IMR-90 (cell line): ENCODE results near the gene FOXO1. TPM values are rescaled to one million over a fixed set of nuclear protein-coding genes. Genes with fewer than 3 reads are reported as not detected.

Experiments used
- ATAC-seq: fragments of 200-7000 bp; cut with Tn5 transposase; 2 replicates; pipeline ENCODE4 v1.9.1; 2020; ENCODE audit warnings: low read depth, mild to moderate bottlenecking, moderate library complexity
- BruUV-seq: library from RNA; stranded (reverse); fragments of 400-500 nt; replicated peaks from 2 replicates; lab custom pipeline; 2021; lab: Mats Ljungman, UMichigan
- CTCF ChIA-PET: fragments of 300-600 bp; formaldehyde crosslinking; extraction: SDS; loops from one replicate; lab custom pipeline; 2021; ENCODE audit warnings: antibody characterized with exemption; lab: Yijun Ruan, JAX
- POLR2A ChIA-PET: fragments of 300-600 bp; sonication (Branson Sonifier 250); formaldehyde crosslinking; loops from one replicate; lab custom pipeline; 2022; ENCODE audit warnings: antibody characterized with exemption; ENCODE audit not compliant: unreplicated experiment; lab: Charles Lee
- DNase-seq: peaks from one replicate; pipeline ENCODE4 v3.0.0; 2013
- H2AFZ ChIP-seq: replicated peaks from 2 replicates; pipeline ENCODE3; 2013; ENCODE audit warnings: low read length, mild to moderate bottlenecking; ENCODE audit not compliant: poor library complexity
- H2AK5ac ChIP-seq: 2 replicates; pipeline ENCODE4 v1.6.1; 2013; ENCODE audit warnings: low read depth, low read length, inconsistent platforms
- H2AK9ac ChIP-seq: replicated peaks from 2 replicates; pipeline ENCODE3; 2013; ENCODE audit warnings: mild to moderate bottlenecking, low read depth, low read length, moderate library complexity; ENCODE audit not compliant: poor library complexity
- H2BK120ac ChIP-seq: 2 replicates; pipeline ENCODE4 v1.6.1; 2013; ENCODE audit warnings: low read depth, low read length, inconsistent platforms
- H2BK15ac ChIP-seq: 3 replicates; pipeline ENCODE4 v1.6.1; 2013; ENCODE audit warnings: low read depth, low read length, inconsistent platforms
- H2BK20ac ChIP-seq: 2 replicates; pipeline ENCODE4 v1.6.1; 2013; ENCODE audit warnings: low read depth, mild to moderate bottlenecking, inconsistent platforms, low read length, moderate library complexity
- H2BK5ac ChIP-seq: 2 replicates; pipeline ENCODE4 v1.6.1; 2013; ENCODE audit warnings: mild to moderate bottlenecking, low read depth, low read length, inconsistent platforms; ENCODE audit not compliant: poor library complexity, severe bottlenecking
- H3K14ac ChIP-seq: replicated peaks from 2 replicates; pipeline ENCODE4 v1.6.1; 2013; ENCODE audit warnings: low read depth, low read length, inconsistent platforms
- H3K18ac ChIP-seq: 2 replicates; pipeline ENCODE4 v1.6.1; 2013; ENCODE audit warnings: low read depth, low read length, control low read depth
- H3K23ac ChIP-seq: 2 replicates; pipeline ENCODE4 v1.6.1; 2013; ENCODE audit warnings: low read depth, low read length, inconsistent platforms
- H3K27ac ChIP-seq: 2 replicates; pipeline ENCODE4 v1.5.1; 2013; ENCODE audit warnings: mild to moderate bottlenecking, control low read depth, low read length; ENCODE audit not compliant: insufficient read depth
- H3K27me3 ChIP-seq: 2 replicates; pipeline ENCODE4 v1.6.1; 2013; ENCODE audit warnings: low read length; ENCODE audit not compliant: control insufficient read depth, insufficient read depth
- H3K36me3 ChIP-seq: 2 replicates; pipeline ENCODE4 v1.6.1; 2013; ENCODE audit warnings: low read length, mixed read lengths; ENCODE audit not compliant: control insufficient read depth, insufficient read depth
- H3K4ac ChIP-seq: 2 replicates; pipeline ENCODE4 v1.6.1; 2013; ENCODE audit warnings: low read depth, low read length, inconsistent platforms
- H3K4me1 ChIP-seq: 2 replicates; pipeline ENCODE4 v1.6.1; 2013; ENCODE audit warnings: low read length, mixed read lengths; ENCODE audit not compliant: control insufficient read depth, insufficient read depth
- H3K4me2 ChIP-seq: 2 replicates; pipeline ENCODE4 v1.6.1; 2013; ENCODE audit warnings: low read depth, mild to moderate bottlenecking, control low read depth, low read length, moderate library complexity
- H3K4me3 ChIP-seq: 2 replicates; pipeline ENCODE4 v1.5.1; 2013; ENCODE audit warnings: low read depth, mild to moderate bottlenecking, control low read depth, low read length, moderate library complexity; ENCODE audit not compliant: insufficient read depth
- H3K56ac ChIP-seq: 2 replicates; pipeline ENCODE4 v1.6.1; 2013; ENCODE audit warnings: low read length, inconsistent platforms; ENCODE audit not compliant: insufficient read depth; ENCODE audit errors: extremely low read depth
- H3K79me1 ChIP-seq, 2 experiments: 2 replicates each; pipeline ENCODE4 v1.6.1; 2013; ENCODE audit warnings: low read length in 2 of 2, inconsistent platforms in 1 of 2, low read depth in 1 of 2
- H3K9ac ChIP-seq: 2 replicates; pipeline ENCODE4 v1.6.1; 2013; ENCODE audit warnings: low read depth, low read length, control low read depth
- H3K9me1 ChIP-seq: 2 replicates; pipeline ENCODE4 v1.6.1; 2013; ENCODE audit warnings: low read length, inconsistent platforms; ENCODE audit not compliant: insufficient read depth
- H3K9me3 ChIP-seq: 2 replicates; pipeline ENCODE4 v1.6.1; 2013; ENCODE audit warnings: low read length; ENCODE audit not compliant: control insufficient read depth, insufficient read depth
- H4K20me1 ChIP-seq: 2 replicates; pipeline ENCODE4 v1.6.1; 2013; ENCODE audit warnings: low read length, inconsistent platforms; ENCODE audit not compliant: insufficient read depth
- H4K5ac ChIP-seq: 2 replicates; pipeline ENCODE4 v1.6.1; 2013; ENCODE audit warnings: mild to moderate bottlenecking, low read depth, low read length, control low read depth
- H4K8ac ChIP-seq, 2 experiments: 2 replicates each; pipeline ENCODE4 v1.6.1; 2013; ENCODE audit warnings: low read depth in 2 of 2, low read length in 2 of 2, control low read depth in 1 of 2, inconsistent platforms in 1 of 2
- H4K91ac ChIP-seq: 2 replicates; pipeline ENCODE4 v1.6.1; 2013; ENCODE audit warnings: low read depth, low read length, inconsistent platforms; ENCODE audit not compliant: insufficient read depth
- BHLHE40 ChIP-seq: fragments of 150-350 bp; IDR thresholded peaks from 2 replicates; pipeline ENCODE4 v1.6.1; 2016; ENCODE audit warnings: mild to moderate bottlenecking, low read depth, low read length
- CEBPB ChIP-seq: IDR thresholded peaks from 2 replicates; pipeline ENCODE4 v1.6.1; 2012; ENCODE audit warnings: low read depth, low read length, improper control_type of control experiment
- CHD1 ChIP-seq: IDR thresholded peaks from 2 replicates; pipeline ENCODE4 v1.6.1; 2012; ENCODE audit warnings: low read depth, low read length, improper control_type of control experiment
- CTCF ChIP-seq: conservative IDR thresholded peaks from 2 replicates; pipeline ENCODE4 v1.5.1; 2012; ENCODE audit warnings: mild to moderate bottlenecking, low read depth, low read length, improper control_type of control experiment
- ELK1 ChIP-seq: fragments of 150-350 bp; IDR thresholded peaks from 2 replicates; pipeline ENCODE4 v1.6.1; 2016; ENCODE audit warnings: low read depth, mild to moderate bottlenecking, low read length, moderate library complexity, borderline replicate concordance
- FOS ChIP-seq: fragments of 150-350 bp; IDR thresholded peaks from 2 replicates; pipeline ENCODE4 v1.6.1; 2016; ENCODE audit warnings: low read depth, low read length
- MAFK ChIP-seq: IDR thresholded peaks from 2 replicates; pipeline ENCODE4 v1.6.1; 2012; ENCODE audit warnings: low read depth, low read length, improper control_type of control experiment
- MAZ ChIP-seq: IDR thresholded peaks from 2 replicates; pipeline ENCODE4 v1.6.1; 2012; ENCODE audit warnings: low read depth, mild to moderate bottlenecking, low read length, improper control_type of control experiment, moderate library complexity, borderline replicate concordance
- NFE2L2 ChIP-seq: fragments of 150-350 bp; IDR thresholded peaks from 2 replicates; pipeline ENCODE4 v1.6.1; 2016; ENCODE audit warnings: low read depth, mild to moderate bottlenecking, low read length
- POLR2A ChIP-seq: IDR thresholded peaks from 2 replicates; pipeline ENCODE4 v1.6.1; 2012; ENCODE audit warnings: mild to moderate bottlenecking, low read depth, low read length
- RCOR1 ChIP-seq: IDR thresholded peaks from 2 replicates; pipeline ENCODE4 v1.6.1; 2012; ENCODE audit warnings: mild to moderate bottlenecking, low read length, improper control_type of control experiment; ENCODE audit not compliant: insufficient replicate concordance
- RFX5 ChIP-seq: IDR thresholded peaks from 2 replicates; pipeline ENCODE4 v1.8.0; 2012; ENCODE audit warnings: low read depth, mild to moderate bottlenecking, low read length, moderate library complexity
- USF2 ChIP-seq: fragments of 150-350 bp; IDR thresholded peaks from 2 replicates; pipeline ENCODE4 v1.6.1; 2017; ENCODE audit warnings: mild to moderate bottlenecking, antibody characterized with exemption, low read length, low read depth
- WGBS, 2 experiments: methylation state at CpG; one replicate each; pipeline versions ENCODE4 v1.1.5 to v1.1.7; 2013; ENCODE audit warnings: missing lambda C conversion rate in 2 of 2; ENCODE audit not compliant: insufficient read length in 1 of 2; ENCODE audit errors: extremely low coverage in 2 of 2; 5-methylcytosine and 5-hydroxymethylcytosine counted together
- dilution Hi-C: fragments of 300-500 bp; cut with HindIII; formaldehyde crosslinking; loops from one replicate; pipeline ENCODE4 v1.14.3; 2018; ENCODE audit warnings: low sequenced_read_pairs; ENCODE audit not compliant: unreplicated experiment
- in situ Hi-C: fragments of 300-500 bp; cut with MboI; formaldehyde crosslinking; loops from 3 replicates; pipeline ENCODE4 v1.14.3; 2019; ENCODE audit warnings: low sequenced_read_pairs, inconsistent platforms, mixed read lengths
- intact Hi-C: fragments of 100-400 bp; cut with micrococcal nuclease; formaldehyde crosslinking; loops from 2 replicates; pipeline ENCODE4 v1.10.0; 2022
- polyA plus RNA-seq, 3 experiments: library from polyadenylated mRNA; depleted of rRNA; stranded (reverse); fragments of >200 nt; gene quantifications; 2 replicates each; pipeline ENCODE4 v1.2.3, GENCODE V29; 2012; ENCODE audit warnings: low replicate concordance in 1 of 3
- total RNA-seq: library from RNA; depleted of rRNA; stranded (reverse); fragments of >200 nt; gene quantifications from 2 replicates; pipeline ENCODE4 v1.2.3, GENCODE V29; 2012

Gene FOXO1
- total and polyA plus RNA-seq, 2 of the 4 experiments (the other 2 are of a cell fraction), result 0.12 to 0.18 TPM

GRCh38 chr13:40619479-40619814 is 47.0 kb downstream of the FOXO1 start:
- no peak for DNase-seq
- no peak overlapping the region for H3K4me2 ChIP-seq
- no peaks in the 10 kb centered on the region for H3K4me1 ChIP-seq
- H3K79me1 ChIP-seq, result no peaks in the 10 kb centered on the region
- no peak overlapping the region for H3K9ac ChIP-seq
- no peak overlapping the region for H2AK9ac ChIP-seq
- no peak overlapping the region for H4K91ac ChIP-seq
- TF ChIP-seq MAZ, result no peak
- no peak for TF ChIP-seq BHLHE40
- no peak for TF ChIP-seq FOS
- no peak for TF ChIP-seq CEBPB
- TF ChIP-seq POLR2A, result no peak
- no peak for TF ChIP-seq CTCF
- TF ChIP-seq CHD1, result no peak
- no peak for TF ChIP-seq ELK1
- no peak for TF ChIP-seq RCOR1
- no peak for TF ChIP-seq RFX5
- no peak for TF ChIP-seq USF2
- TF ChIP-seq MAFK, result no peak
- no peak for TF ChIP-seq NFE2L2
- H3K4ac ChIP-seq, result no peak overlapping the region
- no peak overlapping the region for H4K5ac ChIP-seq
- no peak overlapping the region for H3K14ac ChIP-seq
- no peaks in the 10 kb centered on the region; the same call in 1 of the 2 replicates for H3K27me3 ChIP-seq
- H3K23ac ChIP-seq, result no peak overlapping the region
- in situ Hi-C loops (no loop called here), intact Hi-C loops (no loop called here), dilution Hi-C loops (no loop called here)
- no TSS peak for BruUV-seq
- CTCF ChIA-PET, result no interaction called here
- no peaks in the 10 kb centered on the region for H3K36me3 ChIP-seq
- no peak overlapping the region for H4K8ac ChIP-seq
- H2BK20ac ChIP-seq, result no peak overlapping the region
- no peak overlapping the region for H2BK5ac ChIP-seq
- H2BK15ac ChIP-seq, result no peak overlapping the region
- H3K56ac ChIP-seq, result no peak overlapping the region
- no peak overlapping the region for H3K27ac ChIP-seq
- no CpG with 5 or more reads among the region's 3 CpGs for WGBS, 2 experiments
- H3K18ac ChIP-seq, result no peak overlapping the region
- ATAC-seq, result no peak
- H2AFZ ChIP-seq, result no peak overlapping the region
- no peaks in the 10 kb centered on the region for H4K20me1 ChIP-seq
- H3K9me3 ChIP-seq, result no peaks in the 10 kb centered on the region
- no peak overlapping the region for H2BK120ac ChIP-seq
- no peak overlapping the region for H3K4me3 ChIP-seq
- H3K9me1 ChIP-seq, result no peaks in the 10 kb centered on the region
- POLR2A ChIA-PET, result no interaction called here
- no peak overlapping the region for H2AK5ac ChIP-seq
